NCI-H748 treated with DMSO at 0.1 percent for 48 hours (cell line): ENCODE data around the gene IL23R.

Experiments used
- DNase-seq: peaks from one replicate; lab custom pipeline; 2025; lab: John Stamatoyannopoulos, UW

IL23R gene

DNA sequence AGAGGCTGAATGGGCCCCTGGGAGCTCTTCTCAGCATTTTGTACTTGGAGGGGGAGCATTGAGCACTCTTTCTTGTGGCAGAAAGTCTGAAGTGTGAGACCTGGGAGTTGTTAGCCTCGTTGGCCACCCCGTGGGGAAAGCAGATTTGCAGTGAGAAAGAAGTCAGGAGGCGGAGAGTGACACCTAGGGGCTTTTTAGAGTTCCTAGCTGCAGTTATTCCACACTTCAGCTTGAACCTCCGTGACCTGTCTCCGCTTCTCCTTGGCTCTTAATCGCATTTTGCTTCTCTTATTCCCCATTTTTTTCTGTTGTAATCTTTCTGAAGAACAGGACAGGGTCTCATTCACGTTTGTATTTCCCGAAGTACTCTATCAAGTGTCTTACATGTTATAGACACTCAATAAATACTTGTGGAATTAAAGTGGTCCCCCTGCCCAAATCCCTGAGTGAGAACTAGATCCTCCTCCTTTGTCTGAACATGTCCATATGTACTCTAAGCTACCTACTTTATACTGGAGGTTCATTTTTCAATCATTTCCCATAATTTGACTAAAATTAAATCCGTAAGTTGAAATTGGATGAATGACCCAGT is 17.0 kb upstream of the IL23R start:
- peak; percentile 56 for DNase-seq

DNA sequence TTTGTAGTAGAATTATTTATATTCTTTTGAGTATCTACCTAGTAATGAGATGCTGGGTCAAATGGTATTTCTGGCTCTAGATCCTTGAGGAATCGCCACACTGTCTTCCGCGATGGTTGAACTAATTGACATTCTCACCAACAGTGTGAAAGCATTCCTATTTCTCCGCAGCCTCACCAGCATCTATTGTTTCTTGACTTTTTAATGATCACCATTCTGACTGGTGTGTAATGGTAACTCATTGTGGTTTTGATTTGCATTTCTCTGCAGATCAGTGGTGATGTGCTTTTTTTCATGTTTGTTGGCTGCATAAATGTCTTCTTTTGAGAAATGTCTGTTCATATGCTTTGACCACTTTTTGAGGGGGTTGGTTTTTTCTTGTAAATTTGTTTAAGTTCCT is 15.3 kb upstream of the IL23R start:
- no peak for DNase-seq

DNA sequence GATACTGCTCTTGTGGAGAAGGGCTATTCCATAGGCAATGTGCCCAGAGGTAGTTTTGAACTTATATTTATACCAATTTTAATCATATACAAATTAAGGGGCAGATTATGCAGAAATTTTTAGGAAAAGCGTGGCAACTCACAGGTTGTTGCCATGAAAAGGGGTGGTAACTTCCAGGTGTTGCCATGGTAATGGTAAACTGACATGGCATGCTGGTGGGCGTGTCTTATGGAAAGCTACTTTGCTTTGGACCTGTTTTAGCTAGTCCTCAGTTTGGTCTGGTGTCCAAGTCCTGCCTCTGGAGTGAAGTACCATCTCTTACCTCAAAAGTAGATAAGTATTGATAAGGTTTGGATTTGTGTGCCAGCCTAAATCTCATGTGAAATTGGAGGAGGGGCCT is 7.9 kb upstream of the IL23R start:
- no peak for DNase-seq

DNA sequence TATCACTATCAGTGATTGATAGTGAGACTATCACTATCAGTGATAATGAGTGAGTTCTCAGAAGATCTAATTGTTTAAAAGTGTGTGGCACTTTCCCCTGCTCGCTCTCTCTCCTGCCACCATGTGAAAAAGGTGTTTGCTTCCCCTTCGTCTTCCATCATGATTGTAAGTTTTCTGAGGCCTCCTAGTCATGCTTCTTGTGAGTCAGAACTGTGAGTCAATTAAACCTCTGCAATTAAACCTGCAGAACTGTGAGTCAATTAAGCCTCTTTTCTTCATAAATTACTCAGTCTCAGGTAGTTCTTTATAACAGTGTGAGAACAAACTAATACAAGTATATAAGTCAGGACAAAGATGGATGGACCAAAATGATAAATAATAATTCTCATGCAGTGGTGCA is 7.0 kb upstream of the IL23R start:
- DNase-seq = no peak

DNA sequence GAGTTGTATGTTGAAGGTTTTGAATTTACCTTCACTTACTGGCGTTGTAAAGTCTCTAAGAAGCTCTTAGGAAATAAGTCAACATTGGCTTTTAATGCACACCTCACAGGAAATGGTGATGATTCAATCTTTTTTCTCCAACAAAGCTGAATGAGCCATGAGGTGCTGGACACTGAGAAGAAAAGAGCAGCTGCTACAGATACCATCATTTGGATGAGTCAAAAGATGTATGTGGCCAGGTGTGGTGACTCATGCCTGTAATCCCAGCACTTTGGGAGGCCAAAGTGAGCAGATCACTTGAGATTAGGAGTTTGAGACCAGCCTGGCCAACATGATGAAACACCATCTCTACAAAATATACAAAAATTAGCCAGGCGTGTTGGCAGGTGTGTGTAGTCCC is 3.3 kb upstream of the IL23R start:
- no peak for DNase-seq

DNA sequence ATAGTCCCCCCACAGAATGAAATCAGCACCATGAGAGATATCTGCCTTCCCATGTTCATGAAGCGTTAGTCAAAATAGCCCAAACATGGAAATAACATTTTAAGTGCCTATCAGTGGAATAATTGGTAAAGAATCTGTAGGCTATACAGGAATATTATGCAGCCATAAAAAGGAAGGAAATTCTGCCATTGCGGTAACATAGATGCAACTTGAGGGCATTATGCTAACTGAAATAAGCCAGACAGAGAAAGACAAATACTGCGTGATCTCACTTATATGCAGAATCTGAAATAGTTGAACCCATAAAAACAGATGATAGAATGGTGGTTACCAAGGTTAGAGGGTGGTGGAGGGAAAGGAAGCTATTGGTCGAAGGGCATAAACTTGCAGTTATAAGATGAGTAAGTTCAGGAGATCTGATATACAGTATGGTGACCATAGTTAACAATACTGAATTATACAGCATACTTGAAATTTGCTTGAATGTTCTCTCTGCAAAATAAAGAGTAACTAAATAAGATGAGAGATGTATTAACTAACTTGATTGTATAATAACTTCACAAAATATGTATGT is 699 bp upstream of the IL23R start:
- no peak for DNase-seq

DNA sequence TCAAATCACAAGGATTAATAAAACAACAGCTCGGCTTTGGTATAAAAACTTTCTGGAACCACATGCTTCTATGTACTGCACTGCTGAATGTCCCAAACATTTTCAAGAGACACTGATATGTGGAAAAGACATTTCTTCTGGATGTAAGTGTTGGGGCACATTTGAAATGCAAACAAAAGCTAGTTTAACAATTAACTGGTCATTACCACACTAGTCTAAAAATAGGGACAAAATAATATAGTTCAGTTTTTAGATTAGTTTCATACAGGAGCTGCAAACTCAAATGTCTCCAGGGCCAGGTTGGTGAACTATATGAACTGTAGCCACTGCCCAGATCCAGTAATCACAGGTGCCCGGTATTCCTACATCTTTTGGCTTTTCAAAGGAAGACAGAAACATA is 3.2 kb downstream of the IL23R start:
- no peak for DNase-seq

DNA sequence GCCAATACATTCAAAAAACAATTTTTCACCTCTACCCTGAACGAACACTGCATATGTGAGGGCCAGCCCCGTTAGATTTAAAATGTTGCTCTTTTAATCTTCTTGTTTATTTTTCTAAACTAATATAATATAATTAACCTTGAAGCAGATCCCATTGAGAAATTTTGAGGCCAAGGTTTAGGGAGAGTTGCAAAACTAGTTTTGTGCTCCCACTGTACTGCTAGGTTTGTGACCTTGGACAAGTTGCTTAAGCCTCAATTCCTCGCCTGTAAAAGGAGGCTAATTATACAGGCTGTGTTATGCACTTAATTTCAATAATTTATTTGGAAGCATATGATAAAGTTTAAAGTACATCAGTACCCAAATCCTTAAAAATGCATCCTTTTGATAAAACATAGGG is 3.7 kb downstream of the IL23R start:
- no peak for DNase-seq

DNA sequence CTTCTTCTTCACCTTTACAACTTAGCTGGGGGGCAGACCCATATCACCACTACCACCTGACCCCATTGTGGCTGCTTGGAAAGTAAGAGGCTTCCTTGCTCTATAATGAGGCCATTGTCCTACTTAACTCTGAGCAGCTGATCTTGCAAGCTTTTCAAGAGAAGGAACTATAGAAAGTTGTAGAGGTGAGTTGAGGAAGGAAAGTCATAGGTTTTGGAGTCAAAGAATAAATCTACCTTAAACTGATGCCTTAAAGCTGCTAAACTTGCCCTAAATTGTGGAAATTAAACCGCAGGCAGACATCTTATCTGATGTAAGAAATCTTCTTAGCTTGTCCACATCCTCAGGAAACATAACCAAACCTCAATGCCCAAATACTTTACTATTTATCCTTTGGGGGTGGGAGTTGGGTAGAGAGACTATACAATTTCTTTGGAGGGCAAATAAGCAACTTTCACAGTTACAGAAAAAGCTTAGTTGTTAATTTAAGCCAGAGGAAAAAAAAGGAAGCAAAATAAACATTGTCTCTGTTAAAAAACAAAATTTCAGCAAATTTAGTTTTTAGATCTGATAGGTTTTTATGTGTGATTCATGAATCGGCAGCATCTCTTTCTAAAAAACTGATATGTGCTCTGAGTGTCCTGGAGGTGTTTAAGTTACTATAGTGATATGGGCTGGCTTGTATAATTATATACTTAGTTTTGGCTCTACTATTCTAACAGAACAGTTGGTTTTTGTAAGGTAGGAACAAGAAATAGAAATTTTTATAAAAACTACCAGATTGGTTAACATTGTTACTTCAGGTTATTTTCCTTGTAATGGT is 4.7 kb downstream of the IL23R start:
- no peak for DNase-seq

DNA sequence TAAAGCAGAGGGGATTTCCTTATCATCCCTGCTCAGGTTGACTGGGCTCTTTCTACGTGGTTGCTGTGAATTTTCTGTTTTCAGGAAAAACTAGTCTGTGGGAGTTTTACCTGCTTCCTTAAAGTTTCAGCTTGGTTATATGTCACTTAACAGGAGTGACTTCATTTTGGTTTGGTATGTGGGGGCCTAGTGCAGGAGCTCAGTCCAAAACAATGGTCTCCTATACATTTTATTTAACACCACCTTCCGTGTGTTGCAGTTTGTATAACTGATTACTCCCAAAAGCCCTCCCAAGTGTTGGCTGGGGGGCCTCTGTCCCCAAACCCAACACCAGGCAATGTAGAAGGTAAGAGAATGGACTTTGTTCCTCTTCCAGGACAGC is 5.3 kb downstream of the IL23R start:
- DNase-seq = no peak

DNA sequence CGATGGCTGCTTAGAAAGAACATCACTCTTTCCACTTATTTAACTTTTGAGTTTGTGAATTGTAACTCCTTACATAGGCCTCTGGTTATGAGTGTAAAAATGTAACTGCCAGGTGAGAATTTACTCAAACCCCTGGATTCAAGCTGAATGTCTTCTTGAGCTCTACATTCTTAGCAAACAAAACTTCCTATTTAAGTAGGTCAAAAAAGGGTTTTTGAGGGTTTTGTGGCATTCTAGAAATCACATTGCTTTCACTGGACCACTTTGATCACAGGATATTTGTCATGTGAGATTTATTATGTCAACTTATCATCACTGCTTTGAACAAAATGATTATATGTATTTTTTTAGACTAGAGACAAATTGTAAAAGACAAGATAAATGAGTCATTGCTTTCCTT is 5.7 kb downstream of the IL23R start:
- DNase-seq = no peak

DNA sequence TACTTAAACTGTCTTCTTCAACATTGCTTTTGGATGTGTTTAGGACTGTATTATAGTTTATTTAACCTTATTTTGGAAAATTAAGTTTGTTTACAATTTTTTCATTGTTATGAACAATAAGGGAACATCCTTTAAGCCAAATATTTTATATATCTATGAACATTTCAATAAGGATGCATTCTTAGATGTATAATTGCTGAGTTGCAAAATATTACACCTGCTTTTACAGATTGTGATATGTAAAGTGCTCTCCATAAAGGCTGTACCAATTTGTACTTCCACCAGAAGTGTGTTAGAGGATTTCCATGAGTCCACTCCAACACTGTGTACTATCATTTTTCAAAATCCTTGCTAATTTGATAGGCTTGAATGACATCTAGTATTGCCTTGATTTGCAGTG is 7.7 kb downstream of the IL23R start:
- no peak for DNase-seq

DNA sequence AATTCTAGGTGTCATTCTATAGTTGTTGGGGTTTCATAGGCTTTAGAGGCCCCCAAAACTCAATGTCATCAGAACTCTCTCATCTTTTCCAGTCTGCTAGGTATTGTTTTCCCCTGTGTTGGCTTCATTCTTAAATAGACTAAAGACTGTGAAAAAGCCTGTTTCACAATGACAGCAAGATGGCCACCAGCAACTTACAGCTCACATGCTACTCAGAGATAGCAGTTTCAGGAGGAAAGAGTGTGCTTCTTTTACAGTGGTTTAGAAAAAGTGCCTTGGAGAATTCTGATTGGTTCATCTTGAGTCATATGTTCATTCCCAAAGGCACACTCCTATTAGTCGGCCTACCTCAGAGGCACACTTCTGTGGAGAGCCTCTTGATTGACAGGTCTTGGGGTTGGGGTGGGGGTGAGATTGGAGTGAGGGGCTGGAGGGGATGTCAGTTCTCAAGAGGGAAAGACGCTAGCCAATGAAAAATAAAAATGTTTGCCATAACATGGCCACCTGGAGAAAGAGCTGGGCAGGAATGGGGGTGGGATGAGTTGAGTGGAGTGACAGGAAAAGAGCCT is 8.5 kb downstream of the IL23R start:
- no peak for DNase-seq

DNA sequence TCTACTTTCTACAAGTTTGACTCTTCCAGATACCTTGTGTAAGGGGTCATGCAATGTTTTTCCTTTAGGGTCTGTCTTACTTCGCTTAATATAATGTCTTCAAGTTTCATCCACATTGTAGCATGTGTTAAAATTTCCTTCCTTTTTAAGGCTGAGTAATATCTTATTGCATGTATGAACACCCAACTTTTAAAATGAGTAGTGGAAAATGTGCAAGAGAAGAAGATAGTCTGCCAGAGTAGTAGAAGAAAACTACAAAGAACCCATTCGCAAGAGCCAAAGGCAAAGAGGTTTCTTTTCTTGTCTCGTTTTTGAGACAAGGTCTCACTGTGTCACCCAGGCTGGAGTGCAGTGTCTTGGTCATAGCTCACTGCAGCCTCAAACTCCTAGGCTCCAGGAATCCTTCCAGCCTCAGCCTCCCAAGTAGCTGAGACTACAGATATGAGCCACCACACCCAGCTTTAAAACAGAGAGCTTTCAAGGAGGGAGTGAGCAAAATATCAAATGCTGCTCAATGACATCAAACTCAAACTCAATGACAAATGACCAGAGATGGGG is 9.4 kb downstream of the IL23R start:
- DNase-seq = no peak

DNA sequence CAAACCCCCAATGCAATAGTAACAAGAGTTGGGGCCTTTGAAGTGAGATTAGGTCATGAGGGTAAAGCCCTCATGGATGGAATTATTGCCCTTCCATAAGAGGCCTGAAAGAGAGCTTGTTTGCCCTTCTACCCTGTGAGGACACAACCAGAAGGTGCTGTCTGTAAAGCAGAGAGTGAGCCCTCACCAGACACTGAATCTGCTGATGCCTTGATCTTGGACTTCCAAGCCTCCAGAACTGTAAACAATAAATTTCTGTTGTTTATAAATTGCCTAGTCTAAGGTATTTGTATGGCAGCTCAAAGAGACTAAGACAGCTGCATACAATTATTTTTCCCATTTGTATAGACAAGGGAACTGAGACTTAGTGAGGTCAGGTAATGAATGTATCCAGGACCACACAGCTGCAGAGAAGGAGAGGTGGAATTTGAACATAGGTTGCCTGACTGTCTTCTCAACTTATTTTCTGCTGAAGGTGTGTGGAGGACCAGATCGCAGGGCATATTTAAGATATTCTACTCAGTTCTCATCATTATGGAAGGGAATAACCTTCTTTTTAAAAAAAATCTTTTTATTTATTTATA is 18.7 kb downstream of the IL23R start:
- DNase-seq = no peak

DNA sequence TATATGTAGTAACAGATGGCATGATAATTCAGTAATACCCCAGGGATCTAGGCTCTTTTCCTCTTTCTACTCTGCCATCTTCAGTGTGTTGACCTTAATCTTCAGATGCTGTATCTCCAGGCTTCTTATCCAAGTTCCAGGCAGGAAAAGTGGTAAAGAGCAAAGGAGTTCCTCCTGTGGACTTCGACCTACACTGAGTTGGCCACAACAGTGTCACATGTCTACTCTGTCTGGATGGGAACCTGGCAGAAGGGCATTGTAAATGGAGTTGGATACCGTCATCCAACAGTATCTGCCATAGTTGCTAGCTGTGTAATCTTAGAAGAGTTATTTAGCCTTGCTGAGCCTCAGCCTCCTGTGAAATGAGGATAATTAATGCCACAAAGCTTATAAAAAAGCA is 21.9 kb downstream of the IL23R start:
- DNase-seq = no peak

DNA sequence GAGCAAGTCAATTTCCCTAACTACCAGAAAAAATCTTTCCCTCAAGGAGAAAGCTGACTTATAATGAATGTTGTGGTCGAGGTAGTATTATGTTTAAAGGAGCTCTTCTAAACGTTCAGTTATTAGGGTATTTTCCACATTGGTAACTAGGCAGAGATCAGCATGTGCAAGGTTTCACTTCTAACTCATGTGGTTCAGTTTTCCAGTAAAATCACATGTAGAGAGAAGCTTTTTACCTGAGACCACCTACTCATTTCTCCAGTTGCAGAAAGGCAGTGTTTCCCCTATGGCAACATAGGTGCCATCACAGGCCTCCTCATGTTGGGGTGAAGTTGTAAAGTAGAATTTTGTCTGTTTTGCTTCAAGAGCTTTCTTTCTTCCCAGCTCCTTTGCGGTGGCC is 23.7 kb downstream of the IL23R start:
- no peak for DNase-seq

DNA sequence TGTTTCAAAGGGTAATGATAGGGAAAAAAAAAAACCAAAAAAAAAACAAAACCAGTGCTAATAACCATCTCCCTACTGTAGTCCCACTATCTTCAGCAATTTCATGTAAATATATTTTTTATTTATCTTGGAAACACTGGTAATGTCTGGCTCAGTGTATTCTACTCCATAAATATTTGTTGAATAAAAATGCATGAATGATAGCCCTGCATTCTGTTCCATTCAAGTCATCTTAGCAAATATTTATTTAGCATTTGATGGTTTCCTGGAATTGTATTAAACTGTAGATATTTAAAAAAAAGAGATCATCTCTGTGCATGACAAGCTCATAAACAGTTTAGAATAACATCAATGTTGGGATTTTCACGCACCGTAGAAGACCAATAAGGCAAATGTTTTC is 24.2 kb downstream of the IL23R start:
- peak; percentile 14 for DNase-seq

DNA sequence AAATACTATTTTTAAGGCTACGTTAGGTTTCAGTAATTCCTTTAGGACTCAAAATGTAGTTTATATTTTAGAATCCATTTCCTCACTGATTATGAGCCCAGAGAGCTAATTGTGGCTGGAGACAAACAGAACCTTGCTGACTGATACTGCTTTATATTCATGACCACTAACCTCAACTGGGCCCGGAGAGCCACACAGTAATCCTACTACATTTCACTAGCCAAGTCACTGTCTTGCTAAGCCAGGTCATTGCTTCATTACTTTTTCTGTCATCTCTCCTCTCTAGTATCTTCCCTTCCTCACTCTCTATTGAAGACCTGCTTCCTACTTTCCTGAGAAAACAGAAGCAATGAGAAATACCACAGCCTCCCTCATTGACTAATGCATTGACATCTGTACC is 24.7 kb downstream of the IL23R start:
- no peak for DNase-seq

DNA sequence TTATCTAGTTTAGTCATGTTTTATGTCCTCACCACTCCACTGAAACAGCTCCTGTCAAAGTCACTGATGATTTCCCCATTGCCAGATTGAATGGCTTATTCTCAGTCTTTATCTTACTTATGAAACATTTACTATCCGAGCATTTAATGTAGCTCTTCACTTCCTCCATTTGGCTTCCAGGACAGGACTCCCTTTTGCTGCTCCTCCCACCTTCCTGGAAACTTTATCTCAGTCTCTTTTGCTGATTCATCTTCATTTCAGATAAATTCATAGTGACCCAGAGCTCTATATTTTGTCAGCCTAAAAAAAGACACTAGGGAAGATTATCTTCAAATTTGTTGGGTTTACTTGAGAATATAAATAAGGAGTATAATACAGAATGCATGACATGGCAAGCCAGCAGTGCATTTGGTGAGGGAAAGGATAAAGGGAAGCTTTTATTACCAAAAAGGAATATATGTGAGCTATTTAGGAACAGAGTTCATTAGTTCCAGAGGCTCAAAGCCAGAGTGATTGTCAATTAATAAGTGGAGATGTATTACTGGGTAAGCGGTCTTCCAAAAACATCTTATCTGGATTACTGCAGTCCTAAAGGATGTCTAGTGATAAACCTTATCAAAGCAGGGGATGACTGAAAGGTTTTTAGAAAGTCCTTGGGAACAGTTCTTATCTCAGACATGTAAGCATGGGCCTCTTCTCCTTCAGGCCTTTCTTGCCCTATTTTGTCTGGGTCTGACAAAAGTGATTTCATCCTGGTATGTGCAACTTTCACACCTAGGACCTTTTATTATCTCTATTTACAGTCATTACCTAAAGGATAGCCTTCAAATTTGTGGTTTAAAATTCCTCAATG is 25.6 kb downstream of the IL23R start:
- no peak for DNase-seq

DNA sequence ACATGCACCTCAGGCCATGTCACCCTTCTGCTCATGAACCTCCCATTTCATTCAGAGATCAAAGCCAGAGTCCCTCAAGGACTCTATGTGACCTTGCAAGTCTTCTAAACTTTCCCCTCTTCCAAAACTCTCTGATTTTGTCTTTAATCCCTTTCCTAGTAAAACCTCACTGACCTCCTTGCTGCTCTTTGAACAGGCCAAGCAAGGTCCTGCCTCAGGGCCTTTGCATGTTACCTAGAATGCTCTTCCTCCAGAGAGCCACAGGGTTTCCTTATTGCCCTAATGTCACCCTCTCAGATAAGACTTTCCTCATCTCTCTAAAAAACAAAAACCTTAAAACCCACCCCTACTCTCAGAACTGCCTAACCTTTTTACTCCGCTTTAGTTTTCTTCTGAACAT is 26.6 kb downstream of the IL23R start:
- no peak for DNase-seq

DNA sequence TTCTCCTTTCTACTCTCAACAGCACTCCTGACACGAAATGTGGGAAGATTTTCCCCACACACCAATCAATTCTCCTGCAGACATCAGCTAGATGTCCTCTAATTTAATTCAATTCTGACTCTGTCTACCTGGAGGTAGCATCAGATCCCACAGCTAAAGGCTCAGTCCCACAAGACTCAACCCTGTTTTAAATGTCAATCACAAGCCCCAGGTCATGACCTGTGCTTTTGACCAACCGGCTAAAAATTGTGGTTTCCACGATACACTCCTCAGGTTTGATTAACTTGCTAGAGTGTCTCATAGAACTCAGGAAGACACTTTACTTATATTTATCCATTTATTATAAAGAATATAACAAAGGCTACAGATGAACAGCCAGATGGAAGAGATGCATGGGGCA is 27.4 kb downstream of the IL23R start:
- DNase-seq = no peak
